GM12875 (cell line): ENCODE data around the gene PIAS4.
"Not testable (repeated sequence)": the region's sequence is repeated elsewhere in the genome, so short reads cannot be mapped to it uniquely, and the experiment has no call there.

Experiments
- H3K4me3 ChIP-seq: one replicate; pipeline ENCODE4 v1.5.1; 2011; ENCODE audit warnings: low read depth, low read length, control low read depth
- CTCF ChIP-seq: IDR thresholded peaks from 2 replicates; pipeline ENCODE4 v1.5.1; 2011; ENCODE audit warnings: low read depth, mild to moderate bottlenecking, control low read depth, inconsistent platforms, low read length, moderate library complexity, borderline replicate concordance; ENCODE audit not compliant: insufficient read depth

Gene PIAS4

GRCh38 chr19:4010808-4011110, 3.2 kb downstream of the PIAS4 start:
- no peak overlapping the region for H3K4me3 ChIP-seq
- TF ChIP-seq CTCF, result no peak

GRCh38 chr19:4011430-4011829, 3.9 kb downstream of the PIAS4 start:
- not testable (repeated sequence) for H3K4me3 ChIP-seq

GRCh38 chr19:4012092-4012974, 4.8 kb downstream of the PIAS4 start:
- no peak overlapping the region for H3K4me3 ChIP-seq
- no peak for TF ChIP-seq CTCF

GRCh38 chr19:4012975-4013634, 5.6 kb downstream of the PIAS4 start:
- H3K4me3 ChIP-seq, result no peak overlapping the region
- TF ChIP-seq CTCF, result no peak

GRCh38 chr19:4013886-4014540, 6.5 kb downstream of the PIAS4 start:
- H3K4me3 ChIP-seq, result no peak overlapping the region

GRCh38 chr19:4014541-4015491, 7.3 kb downstream of the PIAS4 start:
- H3K4me3 ChIP-seq, result no peak overlapping the region
- TF ChIP-seq CTCF, result no peak

More at GRCh38 chr19:4013886-4014540, 6.5 kb downstream of the PIAS4 start:
- TF ChIP-seq CTCF, result no peak
